ENCODE data around the gene ATP6V1F. TPM values are rescaled to one million over a fixed set of nuclear protein-coding genes. Genes with fewer than 3 reads are reported as not detected.

ATP6V1F gene
- total and polyA plus RNA-seq, 8 donors, result 2.0 to 282 (median 67.7) TPM

- H3K4me1 ChIP-seq, result peaks cover 0 to 5% (median 0%) of the 10 kb centered on the region in 4 donors
- peak in 1 of 2 donors; percentile 3 for DNase-seq
- no peaks in the 10 kb centered on the region for H3K9me3 ChIP-seq
- no peaks in the 10 kb centered on the region for H3K36me3 ChIP-seq
- TF ChIP-seq, protein P1, sequence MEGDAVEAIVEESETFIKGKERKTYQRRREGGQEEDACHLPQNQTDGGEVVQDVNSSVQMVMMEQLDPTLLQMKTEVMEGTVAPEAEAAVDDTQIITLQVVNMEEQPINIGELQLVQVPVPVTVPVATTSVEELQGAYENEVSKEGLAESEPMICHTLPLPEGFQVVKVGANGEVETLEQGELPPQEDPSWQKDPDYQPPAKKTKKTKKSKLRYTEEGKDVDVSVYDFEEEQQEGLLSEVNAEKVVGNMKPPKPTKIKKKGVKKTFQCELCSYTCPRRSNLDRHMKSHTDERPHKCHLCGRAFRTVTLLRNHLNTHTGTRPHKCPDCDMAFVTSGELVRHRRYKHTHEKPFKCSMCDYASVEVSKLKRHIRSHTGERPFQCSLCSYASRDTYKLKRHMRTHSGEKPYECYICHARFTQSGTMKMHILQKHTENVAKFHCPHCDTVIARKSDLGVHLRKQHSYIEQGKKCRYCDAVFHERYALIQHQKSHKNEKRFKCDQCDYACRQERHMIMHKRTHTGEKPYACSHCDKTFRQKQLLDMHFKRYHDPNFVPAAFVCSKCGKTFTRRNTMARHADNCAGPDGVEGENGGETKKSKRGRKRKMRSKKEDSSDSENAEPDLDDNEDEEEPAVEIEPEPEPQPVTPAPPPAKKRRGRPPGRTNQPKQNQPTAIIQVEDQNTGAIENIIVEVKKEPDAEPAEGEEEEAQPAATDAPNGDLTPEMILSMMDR (IDR thresholded peaks at IDR 0.05), result no peak
- TF ChIP-seq POLR2AphosphoS5 (IDR thresholded peaks at IDR 0.05), result no peak
- no peak for TF ChIP-seq EP300 (IDR thresholded peaks at IDR 0.05)
- TF ChIP-seq POLR2A (IDR thresholded peaks at IDR 0.05), result no peak
- H3K4me3 ChIP-seq, result no peak overlapping the region
- intact Hi-C loops (cut with DNase I; ENCODE audit: low total_unique reads), result loop anchor here (10.0 kb wide), 1 partner anchor 277 kb away; no protein-coding TSS in a partner anchor
- no peak overlapping the region for H3K27ac ChIP-seq
- WGBS, 5 donors, result 74 to 90% (median 87%) methylated on average over 9 to 10 of the region's 10 CpGs
- H3K27me3 ChIP-seq, result peaks cover 0 to 18% (median 0%) of the 10 kb centered on the region in 3 donors
Observed at GRCh38 chr7:128881458-128882125, 18.9 kb downstream of the ATP6V1F start.

DNA sequence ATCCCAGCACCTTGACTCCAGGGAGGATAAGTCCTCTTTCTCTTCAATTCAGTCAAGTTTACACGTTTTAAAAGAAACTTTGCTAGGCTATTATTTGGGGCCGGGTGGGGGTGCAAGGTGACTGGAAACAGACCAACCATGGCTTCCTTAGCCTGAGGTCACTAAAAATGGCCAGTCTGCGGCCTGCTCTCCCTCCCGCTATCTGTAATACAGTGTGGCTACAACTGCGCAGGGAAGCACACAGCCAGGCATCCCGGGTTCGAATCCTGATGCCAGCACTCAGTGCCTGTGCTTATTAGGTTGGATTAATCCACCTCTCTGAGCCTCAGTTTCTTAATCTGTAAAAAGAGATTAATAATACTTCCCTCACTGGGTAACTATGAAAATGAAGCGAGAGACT, 19.5 kb downstream of the ATP6V1F start:
- Histone ChIP-seq H3K9me3 (no peaks in the 10 kb centered on the region), H3K4me1 (peaks cover 0 to 5% (median 0%) of the 10 kb centered on the region in 4 donors), H3K27me3 (peaks cover 0 to 22% (median 0%) of the 10 kb centered on the region in 3 donors), H3K27ac (no peak overlapping the region), H3K4me3 (no peak overlapping the region), H3K36me3 (no peaks in the 10 kb centered on the region)
- intact Hi-C loops (cut with DNase I; ENCODE audit: low total_unique reads), result loop anchor here (10.0 kb wide), 1 partner anchor 277 kb away; no protein-coding TSS in a partner anchor
- peak in 1 of 2 donors; percentile 2 for DNase-seq
- 84 to 91% (median 89%) methylated on average over 7 to 8 of the region's 8 CpGs for WGBS, 5 donors
- TF ChIP-seq, protein P1 (IDR thresholded peaks at IDR 0.05), result no peak
- TF ChIP-seq POLR2AphosphoS5 (IDR thresholded peaks at IDR 0.05) (no peak), POLR2A (IDR thresholded peaks at IDR 0.05) (no peak), EP300 (IDR thresholded peaks at IDR 0.05) (no peak)

DNA sequence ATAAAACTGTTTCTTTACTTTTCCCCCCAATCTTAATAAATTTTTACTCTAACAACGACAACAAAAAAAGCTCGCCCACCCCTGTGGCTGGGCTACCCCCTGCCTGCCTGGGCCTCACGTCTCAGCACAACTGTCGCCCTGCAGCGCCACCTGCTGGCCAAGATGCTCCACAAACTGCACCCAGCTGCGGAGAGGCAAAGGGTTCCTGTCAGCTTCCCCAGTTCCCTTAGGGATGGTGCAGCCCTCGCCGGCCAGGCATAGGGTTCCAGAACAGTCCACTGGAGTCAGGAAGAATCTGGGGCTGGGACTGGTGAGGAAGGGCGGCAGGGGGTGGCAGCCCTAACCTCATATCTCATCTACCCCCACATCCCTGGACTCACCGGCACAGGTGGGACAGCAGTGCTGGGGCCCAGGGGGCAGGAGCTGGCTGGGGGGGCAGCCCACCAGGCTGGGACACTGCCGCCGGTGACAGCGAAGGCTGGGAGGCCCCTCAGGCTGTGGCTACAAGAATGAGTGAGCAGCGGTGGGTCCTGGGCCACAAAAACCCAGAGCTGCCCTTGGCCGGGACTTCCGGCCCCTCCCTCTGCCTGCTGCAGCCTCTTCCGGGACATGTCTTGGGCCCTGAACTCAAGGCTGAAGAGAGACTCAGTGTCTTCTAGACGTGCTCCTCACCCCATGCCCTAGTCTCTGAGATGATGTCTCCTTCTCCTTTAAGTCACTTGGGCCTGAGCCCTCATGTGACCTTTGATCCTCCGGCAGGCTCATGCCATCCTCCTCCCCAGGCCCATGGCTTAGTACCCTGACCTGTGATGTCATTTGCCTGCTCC, 21.2 kb downstream of the ATP6V1F start:
- TF ChIP-seq POLR2A (IDR thresholded peaks at IDR 0.05) (no peak), POLR2AphosphoS5 (IDR thresholded peaks at IDR 0.05) (no peak), EP300 (IDR thresholded peaks at IDR 0.05) (no peak)
- TF ChIP-seq, protein P1 (IDR thresholded peaks at IDR 0.05), result peak in 5 of 7 experiments; percentile 77 to 94 (median 85)
- intact Hi-C loops (cut with DNase I; ENCODE audit: low total_unique reads), result loop anchor here (10.0 kb wide), 1 partner anchor 279 kb away; no protein-coding TSS in a partner anchor
- peaks cover 0 to 5% (median 0%) of the 10 kb centered on the region in 4 donors for H3K4me1 ChIP-seq
- peaks cover 0 to 27% (median 0%) of the 10 kb centered on the region in 3 donors for H3K27me3 ChIP-seq
- peak overlapping the region in 2 of 4 donors; percentile 17 to 32 for H3K4me3 ChIP-seq
- 40 to 50% (median 44%) methylated on average over 15 to 19 of the region's 19 CpGs for WGBS, 5 donors
- peak; percentile 86 to 90 for DNase-seq
- no peak overlapping the region for H3K27ac ChIP-seq
- no peaks in the 10 kb centered on the region for H3K9me3 ChIP-seq
- no peaks in the 10 kb centered on the region for H3K36me3 ChIP-seq

Measured in stomach (tissue), 9 donors.